OCI-LY3 (cell line): ENCODE data around the gene SLC41A3.

Experiments
- H2AFZ ChIP-seq: fragments of 200-600, 300-600 bp; shearing (Covaris generic); 2 replicates; pipeline ENCODE4 v1.6.0; 2014; ENCODE audit warnings: antibody characterized with exemption, low read depth, low read length
- H3K27ac ChIP-seq: fragments of 200-600, 300-600 bp; sonication (generic); 2 replicates; pipeline ENCODE4 v1.5.1; 2014; ENCODE audit warnings: mild to moderate bottlenecking, low read length, moderate library complexity, mixed read lengths
- H3K27me3 ChIP-seq: fragments of 200-600, 300-600 bp; sonication (generic); 2 replicates; pipeline ENCODE4 v1.6.1; 2014; ENCODE audit warnings: low read depth, low read length, mixed read lengths
- H3K36me3 ChIP-seq: fragments of 200-600, 300-600 bp; sonication (generic); replicated peaks from 2 replicates; pipeline ENCODE3; 2014; ENCODE audit warnings: low read depth, low read length, mixed read lengths
- H3K4me1 ChIP-seq: fragments of 300-600, 200-600 bp; sonication (generic); 2 replicates; pipeline ENCODE4 v1.6.1; 2014; ENCODE audit warnings: low read length, mixed read lengths
- H3K4me2 ChIP-seq: fragments of 200-600, 300-600 bp; sonication (generic); 2 replicates; pipeline ENCODE4 v1.6.1; 2014; ENCODE audit warnings: low read length, mixed read lengths
- H3K4me3 ChIP-seq: fragments of 300-600, 200-600 bp; sonication (generic); 2 replicates; pipeline ENCODE4 v1.5.1; 2014; ENCODE audit warnings: antibody characterized with exemption, mild to moderate bottlenecking, low read length, moderate library complexity
- H3K79me2 ChIP-seq: fragments of 300-600, 200-600 bp; shearing (Covaris generic); 2 replicates; pipeline ENCODE4 v1.6.1; 2014; ENCODE audit warnings: mild to moderate bottlenecking, low read length, mixed read lengths
- H3K9ac ChIP-seq: fragments of 300-600, 200-600 bp; shearing (Covaris generic); 2 replicates; pipeline ENCODE4 v1.6.0; 2014; ENCODE audit warnings: mild to moderate bottlenecking, low read length, moderate library complexity
- H3K9me3 ChIP-seq: fragments of 200-600, 300-600 bp; shearing (Covaris generic); 2 replicates; pipeline ENCODE4 v1.6.1; 2014; ENCODE audit warnings: low read length, mixed read lengths; ENCODE audit not compliant: insufficient read depth
- H4K20me1 ChIP-seq: fragments of 200-600, 300-600 bp; sonication (generic); 2 replicates; pipeline ENCODE4 v1.6.1; 2016; ENCODE audit warnings: low read length, mixed read lengths; ENCODE audit not compliant: insufficient read depth
- CTCF ChIP-seq: fragments of 200-600, 300-600 bp; sonication (generic); IDR thresholded peaks from 2 replicates; pipeline ENCODE4 v1.5.1; 2014; ENCODE audit warnings: antibody characterized with exemption, low read length, low read depth
- EZH2phosphoT487 ChIP-seq: fragments of 200-600 bp; shearing (Covaris generic); IDR thresholded peaks from 2 replicates; pipeline ENCODE4 v1.6.1; 2018; ENCODE audit warnings: antibody characterized with exemption, mixed run types, low read depth

The SLC41A3 gene

GRCh38 chr3:126021702-126022101 lies 62.2 kb downstream of the SLC41A3 start:
- Histone ChIP-seq H3K79me2 (no peaks in the 10 kb centered on the region), H3K4me3 (no peak overlapping the region), H3K4me1 (peaks cover 8% of the 10 kb centered on the region), H3K27ac (no peak overlapping the region), H3K36me3 (peaks cover 3% of the 10 kb centered on the region), H3K27me3 (no peaks in the 10 kb centered on the region), H3K9me3 (no peaks in the 10 kb centered on the region), H3K9ac (no peak overlapping the region), H3K4me2 (no peak overlapping the region), H4K20me1 (no peaks in the 10 kb centered on the region), H2AFZ (no peak overlapping the region)
- TF ChIP-seq CTCF, result no peak
- no peak for TF ChIP-seq EZH2phosphoT487

GRCh38 chr3:126021224-126021623 lies 62.7 kb downstream of the SLC41A3 start:
- Histone ChIP-seq H2AFZ (no peak overlapping the region), H3K79me2 (no peaks in the 10 kb centered on the region), H3K9me3 (no peaks in the 10 kb centered on the region), H3K4me3 (no peak overlapping the region), H3K27ac (no peak overlapping the region), H3K4me1 (peaks cover 8% of the 10 kb centered on the region), H4K20me1 (no peaks in the 10 kb centered on the region), H3K36me3 (peaks cover 3% of the 10 kb centered on the region), H3K9ac (no peak overlapping the region), H3K4me2 (no peak overlapping the region), H3K27me3 (no peaks in the 10 kb centered on the region)
- TF ChIP-seq CTCF (no peak), EZH2phosphoT487 (no peak)

GRCh38 chr3:126019683-126020082 lies 64.2 kb downstream of the SLC41A3 start:
- Histone ChIP-seq H3K27me3 (no peaks in the 10 kb centered on the region), H3K4me2 (no peak overlapping the region), H4K20me1 (no peaks in the 10 kb centered on the region), H3K4me3 (no peak overlapping the region), H3K27ac (no peak overlapping the region), H3K9ac (no peak overlapping the region), H3K36me3 (peaks cover 3% of the 10 kb centered on the region), H3K79me2 (no peaks in the 10 kb centered on the region), H3K4me1 (peaks cover 8% of the 10 kb centered on the region), H3K9me3 (no peaks in the 10 kb centered on the region), H2AFZ (no peak overlapping the region)
- TF ChIP-seq EZH2phosphoT487, result no peak
- TF ChIP-seq CTCF, result no peak

GRCh38 chr3:126018995-126019394 lies 64.9 kb downstream of the SLC41A3 start:
- Histone ChIP-seq H3K4me2 (no peak overlapping the region), H3K36me3 (peaks cover 3% of the 10 kb centered on the region), H3K9me3 (no peaks in the 10 kb centered on the region), H4K20me1 (no peaks in the 10 kb centered on the region), H3K27me3 (no peaks in the 10 kb centered on the region), H3K79me2 (no peaks in the 10 kb centered on the region), H2AFZ (no peak overlapping the region), H3K9ac (no peak overlapping the region), H3K27ac (no peak overlapping the region), H3K4me1 (peaks cover 8% of the 10 kb centered on the region), H3K4me3 (no peak overlapping the region)
- TF ChIP-seq EZH2phosphoT487 (no peak), CTCF (no peak)
